ENCODE results near the gene SQOR. TPM values are rescaled to one million over a fixed set of nuclear protein-coding genes. Genes with fewer than 3 reads are reported as not detected.

SQOR gene
- total RNA-seq, 4 donors from 2014 or later, result 85.8 to 101 (median 96.7) TPM

DNA sequence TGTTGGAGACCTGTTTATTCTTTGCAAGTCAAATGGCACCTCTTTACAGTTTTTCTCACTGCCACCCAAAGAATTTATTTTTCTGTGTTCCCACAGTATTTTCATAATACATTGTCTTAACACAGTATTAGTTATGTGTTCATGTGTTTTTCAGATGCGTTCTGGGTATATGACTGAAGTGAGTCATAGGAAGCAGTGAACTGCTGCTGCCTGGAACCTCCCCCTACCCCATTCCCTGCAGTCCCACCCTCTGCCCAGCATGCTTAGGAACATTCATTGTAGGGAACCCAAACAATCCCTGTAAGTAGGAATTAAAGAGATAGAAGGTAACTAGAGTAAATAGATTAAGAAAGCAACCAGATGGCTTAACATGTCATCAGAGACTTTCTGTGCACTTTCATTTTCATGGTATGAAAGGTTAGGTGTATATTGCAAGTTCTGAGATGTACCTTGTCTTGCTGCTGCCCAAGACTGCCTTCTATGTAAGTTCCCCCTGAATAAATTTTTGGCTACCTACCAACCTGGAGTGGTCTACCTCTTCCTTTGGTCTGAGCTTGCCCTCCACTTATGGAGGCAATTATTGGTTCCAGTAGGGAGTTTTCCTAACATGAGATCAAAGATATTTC lies 21.9 kb upstream of the SQOR start:
- Histone ChIP-seq H3K4me3 (no peak overlapping the region), H3K36me3 (peaks cover 0 to 13% (median 0%) of the 10 kb centered on the region in 3 donors), H3K4me1 (no peaks in the 10 kb centered on the region), H3K9me3 (no peaks in the 10 kb centered on the region), H3K27ac (no peak overlapping the region), H3K27me3 (no peaks in the 10 kb centered on the region)
- no peak for DNase-seq
- no peak for TF ChIP-seq POLR2A (IDR thresholded peaks at IDR 0.05)
- TF ChIP-seq, protein P1, sequence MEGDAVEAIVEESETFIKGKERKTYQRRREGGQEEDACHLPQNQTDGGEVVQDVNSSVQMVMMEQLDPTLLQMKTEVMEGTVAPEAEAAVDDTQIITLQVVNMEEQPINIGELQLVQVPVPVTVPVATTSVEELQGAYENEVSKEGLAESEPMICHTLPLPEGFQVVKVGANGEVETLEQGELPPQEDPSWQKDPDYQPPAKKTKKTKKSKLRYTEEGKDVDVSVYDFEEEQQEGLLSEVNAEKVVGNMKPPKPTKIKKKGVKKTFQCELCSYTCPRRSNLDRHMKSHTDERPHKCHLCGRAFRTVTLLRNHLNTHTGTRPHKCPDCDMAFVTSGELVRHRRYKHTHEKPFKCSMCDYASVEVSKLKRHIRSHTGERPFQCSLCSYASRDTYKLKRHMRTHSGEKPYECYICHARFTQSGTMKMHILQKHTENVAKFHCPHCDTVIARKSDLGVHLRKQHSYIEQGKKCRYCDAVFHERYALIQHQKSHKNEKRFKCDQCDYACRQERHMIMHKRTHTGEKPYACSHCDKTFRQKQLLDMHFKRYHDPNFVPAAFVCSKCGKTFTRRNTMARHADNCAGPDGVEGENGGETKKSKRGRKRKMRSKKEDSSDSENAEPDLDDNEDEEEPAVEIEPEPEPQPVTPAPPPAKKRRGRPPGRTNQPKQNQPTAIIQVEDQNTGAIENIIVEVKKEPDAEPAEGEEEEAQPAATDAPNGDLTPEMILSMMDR (IDR thresholded peaks at IDR 0.05), result no peak

DNA sequence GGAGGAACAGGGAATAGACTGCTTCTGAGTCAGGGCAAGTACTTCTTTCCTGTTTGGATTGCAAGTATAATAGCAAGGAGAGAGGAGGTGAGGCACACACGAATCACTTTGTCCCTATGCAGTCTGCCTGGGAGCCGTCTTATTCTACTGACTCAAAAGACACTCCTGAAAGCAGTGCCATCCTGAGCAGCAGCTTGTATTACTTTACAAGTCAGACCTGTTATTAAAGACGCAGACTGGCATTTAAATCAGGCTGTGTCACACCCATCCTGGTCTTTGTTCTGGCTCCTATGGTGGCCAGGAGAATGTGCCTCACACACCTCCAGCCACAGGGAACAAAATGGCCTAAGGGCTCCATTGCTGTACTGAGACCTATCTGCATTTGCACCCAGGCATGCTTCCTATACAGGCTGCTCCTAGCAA lies 17.9 kb upstream of the SQOR start:
- Histone ChIP-seq H3K36me3 (no peaks in the 10 kb centered on the region), H3K4me3 (no peak overlapping the region), H3K4me1 (no peaks in the 10 kb centered on the region), H3K27ac (no peak overlapping the region), H3K27me3 (no peaks in the 10 kb centered on the region), H3K9me3 (no peaks in the 10 kb centered on the region)
- TF ChIP-seq, protein P1 (IDR thresholded peaks at IDR 0.05), result no peak
- TF ChIP-seq POLR2A (IDR thresholded peaks at IDR 0.05), result no peak
- DNase-seq, result no peak

DNA sequence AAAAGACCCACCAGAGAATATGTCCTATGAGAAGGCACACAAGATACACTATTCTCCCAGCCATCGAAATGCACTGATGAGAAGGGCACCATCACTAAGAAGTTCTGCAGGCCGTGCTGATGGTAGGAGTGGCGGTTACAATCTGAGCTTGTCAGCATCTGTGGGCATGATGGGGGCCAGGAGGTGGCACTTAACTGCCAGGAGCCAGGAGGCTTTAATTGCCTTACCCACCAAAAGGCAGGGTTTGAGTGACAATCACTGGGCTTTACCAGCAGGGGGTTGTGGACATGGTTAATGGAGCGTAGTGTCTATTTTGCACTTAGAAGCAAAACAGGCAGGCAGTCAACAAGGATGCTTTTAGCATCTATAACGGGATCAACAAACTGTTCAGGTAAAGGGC lies 16.0 kb upstream of the SQOR start:
- Histone ChIP-seq H3K36me3 (no peaks in the 10 kb centered on the region), H3K27me3 (no peaks in the 10 kb centered on the region), H3K4me3 (no peak overlapping the region), H3K4me1 (no peaks in the 10 kb centered on the region), H3K27ac (no peak overlapping the region), H3K9me3 (no peaks in the 10 kb centered on the region)
- TF ChIP-seq, protein P1 (IDR thresholded peaks at IDR 0.05), result peak in 1 of 6 experiments; percentile 3
- TF ChIP-seq POLR2A (IDR thresholded peaks at IDR 0.05), result no peak
- DNase-seq, result no peak

DNA sequence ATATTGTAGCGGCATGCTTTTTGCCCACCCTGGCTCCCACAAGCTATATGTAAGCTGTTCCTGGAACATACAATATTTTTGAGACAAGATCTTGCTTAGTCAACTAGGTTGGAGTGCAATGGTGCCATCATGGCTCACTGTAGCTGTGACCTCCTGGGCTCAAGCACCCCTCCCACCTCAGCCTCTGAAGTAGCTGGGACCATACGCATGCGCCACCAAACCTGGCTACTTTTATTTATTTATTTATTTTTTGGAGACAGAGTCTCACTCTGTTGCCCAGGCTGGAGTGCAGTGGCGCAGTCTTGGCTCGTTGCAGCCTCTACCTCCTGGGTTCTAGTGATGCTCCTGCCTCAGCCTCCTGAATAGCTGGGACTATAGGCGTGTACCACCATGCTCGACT lies 6.7 kb upstream of the SQOR start:
- H3K4me3 ChIP-seq, result no peak overlapping the region
- TF ChIP-seq, protein P1 (IDR thresholded peaks at IDR 0.05), result no peak
- TF ChIP-seq POLR2A (IDR thresholded peaks at IDR 0.05), result no peak
- H3K36me3 ChIP-seq, result no peaks in the 10 kb centered on the region
- H3K4me1 ChIP-seq, result peaks cover 0 to 12% (median 0%) of the 10 kb centered on the region in 4 donors
- no peaks in the 10 kb centered on the region for H3K9me3 ChIP-seq
- H3K27me3 ChIP-seq, result no peaks in the 10 kb centered on the region
- DNase-seq, result no peak
- no peak overlapping the region for H3K27ac ChIP-seq

GRCh38 chr15:45630917-45631691 lies 3.7 kb upstream of the SQOR start:
- Histone ChIP-seq H3K27ac (peak overlapping the region in 3 of 4 donors; percentile 24 to 44 (median 25)), H3K9me3 (no peaks in the 10 kb centered on the region), H3K4me1 (peaks cover 0 to 15% (median 0%) of the 10 kb centered on the region in 4 donors), H3K27me3 (no peaks in the 10 kb centered on the region), H3K36me3 (no peaks in the 10 kb centered on the region), H3K4me3 (peak overlapping the region in 2 of 4 donors; percentile 0 to 22)
- DNase-seq, result peak in 1 of 3 donors; percentile 62
- no peak for TF ChIP-seq POLR2A (IDR thresholded peaks at IDR 0.05)
- TF ChIP-seq, protein P1 (IDR thresholded peaks at IDR 0.05), result no peak
